PC-9 (cell line): ENCODE results near the gene TLE1. TPM values are rescaled to one million over a fixed set of nuclear protein-coding genes. Genes with fewer than 3 reads are reported as not detected.

Experiments used
- BruUV-seq: library from RNA; stranded (reverse); fragments of 400-500 nt; replicated peaks from 2 replicates; lab custom pipeline; 2021; lab: Mats Ljungman, UMichigan
- CTCF ChIA-PET: fragments of 300-600 bp; sonication (Branson Sonifier 250); formaldehyde crosslinking; loops from one replicate; lab custom pipeline; 2022; ENCODE audit warnings: antibody characterized with exemption; lab: Charles Lee
- POLR2A ChIA-PET: fragments of 300-600 bp; sonication (Branson Sonifier 250); formaldehyde crosslinking; loops from one replicate; lab custom pipeline; 2022; ENCODE audit warnings: antibody characterized with exemption; ENCODE audit not compliant: unreplicated experiment; lab: Charles Lee
- DNase-seq, 2 experiments: peaks; one replicate each; pipeline versions ENCODE4 v3.0.0 to v3.0.0-alpha.2; 2015 to 2022; ENCODE audit warnings: mixed read lengths in 1 of 2
- H2AFZ ChIP-seq: fragments of 200-600 bp; sonication (generic); 2 replicates; pipeline ENCODE4 v1.8.1; 2017; ENCODE audit warnings: antibody characterized with exemption
- H3F3A ChIP-seq: fragments of 200-600 bp; sonication (generic); 2 replicates; pipeline ENCODE4 v1.8.1; 2017; ENCODE audit warnings: antibody characterized with exemption, mild to moderate bottlenecking, low read depth; ENCODE audit not compliant: insufficient read depth
- H3K27ac ChIP-seq: fragments of 200-600 bp; sonication (generic); 2 replicates; pipeline ENCODE4 v1.6.1; 2016; ENCODE audit warnings: mixed run types
- H3K27me3 ChIP-seq: fragments of 200-600 bp; sonication (generic); 2 replicates; pipeline ENCODE4 v1.6.1; 2016; ENCODE audit warnings: low read depth, mixed run types; ENCODE audit not compliant: insufficient read depth
- H3K36me3 ChIP-seq: fragments of 200-600 bp; sonication (generic); 2 replicates; pipeline ENCODE4 v1.6.1; 2016; ENCODE audit warnings: low read depth, mixed run types
- H3K4me1 ChIP-seq: fragments of 200-600 bp; sonication (generic); replicated peaks from 2 replicates; pipeline ENCODE4 v1.6.1; 2016; ENCODE audit warnings: mixed run types; ENCODE audit not compliant: insufficient read depth
- H3K4me2 ChIP-seq: fragments of 200-600 bp; sonication (generic); 2 replicates; pipeline ENCODE4 v1.6.1; 2017; ENCODE audit warnings: mixed run types
- H3K4me3 ChIP-seq: fragments of 200-600 bp; sonication (generic); 2 replicates; pipeline ENCODE4 v1.6.1; 2016; ENCODE audit warnings: mixed run types
- H3K79me2 ChIP-seq: fragments of 200-600 bp; sonication (generic); 2 replicates; pipeline ENCODE4 v1.6.1; 2017; ENCODE audit warnings: low read depth, mixed run types
- H3K9me2 ChIP-seq: fragments of 200-600 bp; sonication (generic); 2 replicates; pipeline ENCODE4 v1.8.1; 2017; ENCODE audit warnings: mild to moderate bottlenecking; ENCODE audit not compliant: insufficient read depth
- H3K9me3 ChIP-seq: fragments of 200-600 bp; sonication (generic); 2 replicates; pipeline ENCODE4 v1.8.1; 2016; ENCODE audit warnings: low read depth; ENCODE audit not compliant: insufficient read depth
- H4K20me1 ChIP-seq: fragments of 200-600 bp; sonication (generic); 2 replicates; pipeline ENCODE4 v1.8.1; 2017; ENCODE audit not compliant: insufficient read depth
- CTCF ChIP-seq: fragments of 200-600 bp; sonication (generic); conservative IDR thresholded peaks from 2 replicates; pipeline ENCODE4 v1.6.1; 2017; ENCODE audit warnings: mixed run types, antibody characterized with exemption, mild to moderate bottlenecking, moderate library complexity
- EZH2 ChIP-seq: fragments of 200-600 bp; sonication (generic); IDR thresholded peaks from 2 replicates; pipeline ENCODE4 v1.8.0; 2017; ENCODE audit warnings: antibody characterized with exemption, low read depth
- intact Hi-C: fragments of 100-400 bp; cut with micrococcal nuclease; formaldehyde crosslinking; loops from one replicate; pipeline ENCODE4 v1.10.0; 2022; ENCODE audit not compliant: unreplicated experiment
- total RNA-seq: library from RNA; stranded (reverse); gene quantifications from 2 replicates; pipeline ENCODE4 v1.2.3, GENCODE V29; 2021

Gene TLE1
- total RNA-seq, 1 experiment from 2014 or later = 80.9 TPM

GRCh38 chr9:81620002-81620390, 69.4 kb downstream of the TLE1 start:
- Histone ChIP-seq H3K9me2 (no peaks in the 10 kb centered on the region), H3K27ac (no peak overlapping the region), H3K4me2 (no peak overlapping the region), H3K4me3 (no peak overlapping the region), H3K9me3 (no peaks in the 10 kb centered on the region; the same call in 1 of the 2 replicates), H3F3A (no peaks in the 10 kb centered on the region), H4K20me1 (no peaks in the 10 kb centered on the region), H2AFZ (no peak overlapping the region), H3K4me1 (no peaks in the 10 kb centered on the region), H3K27me3 (no peaks in the 10 kb centered on the region), H3K79me2 (peaks cover 7% of the 10 kb centered on the region; the same call in 1 of the 2 replicates), H3K36me3 (peaks cover 22% of the 10 kb centered on the region; the same call in 1 of the 2 replicates)
- no peak for DNase-seq
- POLR2A ChIA-PET = no interaction called here
- no peak for TF ChIP-seq EZH2
- no peak for TF ChIP-seq CTCF
- intact Hi-C loops = no loop called here
- CTCF ChIA-PET = no interaction called here
- no TSS peak for BruUV-seq

DNA sequence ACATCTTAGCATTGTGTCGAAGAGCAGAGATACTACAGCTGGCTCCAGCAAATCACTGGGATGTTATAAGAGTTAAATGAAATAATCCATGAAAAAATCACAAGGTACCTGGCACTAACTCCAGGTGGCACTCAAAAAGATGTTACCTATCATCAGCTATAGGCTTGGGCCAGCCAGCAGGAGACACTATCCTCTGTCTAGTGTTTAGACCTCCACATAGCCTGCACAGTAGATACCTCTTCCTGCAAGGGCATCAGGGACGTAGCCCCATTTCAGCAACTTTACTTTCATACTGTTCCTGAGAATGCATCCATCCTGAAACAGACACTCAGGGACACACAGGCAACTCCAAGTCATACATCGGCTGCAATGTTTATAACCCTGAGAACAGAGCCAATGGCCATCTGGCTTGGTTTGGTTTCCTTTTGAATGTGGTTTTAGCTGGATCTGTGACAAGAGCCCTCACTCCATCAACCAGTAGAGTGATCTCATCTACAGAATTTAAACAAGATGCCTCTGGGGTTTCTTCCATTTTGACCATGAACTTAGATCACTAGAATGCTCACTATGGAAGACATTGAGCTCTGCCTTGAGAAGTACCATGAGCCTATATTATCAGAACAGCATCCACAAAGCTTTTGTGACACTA, 69.9 kb downstream of the TLE1 start:
- no peaks in the 10 kb centered on the region for H3K9me2 ChIP-seq
- no TSS peak for BruUV-seq
- no peaks in the 10 kb centered on the region; the same call in 1 of the 2 replicates for H3K9me3 ChIP-seq
- H3K27ac ChIP-seq = no peak overlapping the region
- POLR2A ChIA-PET = no interaction called here
- no peaks in the 10 kb centered on the region for H4K20me1 ChIP-seq
- DNase-seq = no peak
- CTCF ChIA-PET = no interaction called here
- H3K4me2 ChIP-seq = no peak overlapping the region
- no peaks in the 10 kb centered on the region for H3K27me3 ChIP-seq
- no peaks in the 10 kb centered on the region for H3K4me1 ChIP-seq
- no peaks in the 10 kb centered on the region for H3F3A ChIP-seq
- H3K4me3 ChIP-seq = no peak overlapping the region
- no peak overlapping the region for H2AFZ ChIP-seq
- intact Hi-C loops = no loop called here
- H3K79me2 ChIP-seq = peaks cover 4% of the 10 kb centered on the region; the same call in 1 of the 2 replicates
- H3K36me3 ChIP-seq = peaks cover 18% of the 10 kb centered on the region; the same call in 1 of the 2 replicates
- no peak for TF ChIP-seq EZH2
- TF ChIP-seq CTCF = no peak

GRCh38 chr9:81618923-81619322, 70.4 kb downstream of the TLE1 start:
- no peak for DNase-seq
- TF ChIP-seq EZH2 (no peak), CTCF (no peak)
- no peak overlapping the region for H3K27ac ChIP-seq
- POLR2A ChIA-PET = no interaction called here
- no peak overlapping the region for H2AFZ ChIP-seq
- peaks cover 18% of the 10 kb centered on the region; the same call in 1 of the 2 replicates for H3K36me3 ChIP-seq
- CTCF ChIA-PET = no interaction called here
- H3K27me3 ChIP-seq = no peaks in the 10 kb centered on the region
- H3K9me2 ChIP-seq = no peaks in the 10 kb centered on the region
- H3K4me2 ChIP-seq = no peak overlapping the region
- intact Hi-C loops = no loop called here
- H4K20me1 ChIP-seq = no peaks in the 10 kb centered on the region
- no peak overlapping the region for H3K4me3 ChIP-seq
- H3F3A ChIP-seq = no peaks in the 10 kb centered on the region
- H3K4me1 ChIP-seq = no peaks in the 10 kb centered on the region
- H3K9me3 ChIP-seq = no peaks in the 10 kb centered on the region; the same call in 1 of the 2 replicates
- no TSS peak for BruUV-seq
- H3K79me2 ChIP-seq = no peaks in the 10 kb centered on the region
